GM12872 (cell line): ENCODE measurements around the gene GPHA2.

Source experiments
- CTCF ChIP-seq: IDR thresholded peaks from 3 replicates; pipeline ENCODE4 v1.5.1; 2011; ENCODE audit warnings: low read depth, mild to moderate bottlenecking, low read length, moderate library complexity; ENCODE audit not compliant: insufficient read depth

Gene GPHA2

GRCh38 chr11:64934682-64935358 lies 873 bp downstream of the GPHA2 start:
- TF ChIP-seq CTCF, result no peak

GRCh38 chr11:64933935-64934681 lies 1.6 kb downstream of the GPHA2 start:
- no peak for TF ChIP-seq CTCF

GRCh38 chr11:64933213-64933934 lies 2.3 kb downstream of the GPHA2 start:
- TF ChIP-seq CTCF, result no peak

GRCh38 chr11:64932324-64932723 lies 3.4 kb downstream of the GPHA2 start:
- no peak for TF ChIP-seq CTCF

GRCh38 chr11:64931290-64931689 lies 4.4 kb downstream of the GPHA2 start:
- TF ChIP-seq CTCF, result no peak

GRCh38 chr11:64930340-64930739 lies 5.4 kb downstream of the GPHA2 start:
- no peak for TF ChIP-seq CTCF

GRCh38 chr11:64929625-64930024 lies 6.1 kb downstream of the GPHA2 start:
- no peak for TF ChIP-seq CTCF
